ENCODE results near the gene PLXNB2.
"Not testable (repeated sequence)": the region's sequence is repeated elsewhere in the genome, so short reads cannot be mapped to it uniquely, and the experiment has no call there.

Gene PLXNB2

GRCh38 chr22:50280708-50281383, 26.6 kb downstream of the PLXNB2 start:
- DNase-seq (ENCODE audit: low spot score) = no peak

- DNase-seq (ENCODE audit: low spot score) = no peak
Measured at GRCh38 chr22:50280022-50280707, 27.3 kb downstream of the PLXNB2 start.

GRCh38 chr22:50278956-50279619, 28.4 kb downstream of the PLXNB2 start:
- DNase-seq (ENCODE audit: low spot score) = no peak

GRCh38 chr22:50278461-50278860, 29.0 kb downstream of the PLXNB2 start:
- DNase-seq (ENCODE audit: low spot score) = no peak

- DNase-seq (ENCODE audit: low spot score) = no peak
Measured at GRCh38 chr22:50277761-50278160, 29.7 kb downstream of the PLXNB2 start.

GRCh38 chr22:50276143-50276542, 31.3 kb downstream of the PLXNB2 start:
- peak; percentile 76 for DNase-seq (ENCODE audit: low spot score)

GRCh38 chr22:50275181-50276055, 32.0 kb downstream of the PLXNB2 start:
- no peak for DNase-seq (ENCODE audit: low spot score)

GRCh38 chr22:50274771-50275170, 32.7 kb downstream of the PLXNB2 start:
- DNase-seq (ENCODE audit: low spot score) = no peak

GRCh38 chr22:50274311-50274710, 33.1 kb downstream of the PLXNB2 start:
- DNase-seq (ENCODE audit: low spot score) = peak; percentile 60

- DNase-seq (ENCODE audit: low spot score) = not testable (repeated sequence)
Measured at GRCh38 chr22:50273781-50274180, 33.7 kb downstream of the PLXNB2 start.

- DNase-seq (ENCODE audit: low spot score) = not testable (repeated sequence)
Measured at GRCh38 chr22:50273352-50273751, 34.1 kb downstream of the PLXNB2 start.

GRCh38 chr22:50272044-50272802, 35.2 kb downstream of the PLXNB2 start:
- no peak for DNase-seq (ENCODE audit: low spot score)

GRCh38 chr22:50271519-50271970, 35.9 kb downstream of the PLXNB2 start:
- peak; percentile 51 for DNase-seq (ENCODE audit: low spot score)

- peak; percentile 52 for DNase-seq (ENCODE audit: low spot score)
Measured at GRCh38 chr22:50270666-50271394, 36.6 kb downstream of the PLXNB2 start.

- peak; percentile 64 for DNase-seq (ENCODE audit: low spot score)
Measured at GRCh38 chr22:50269970-50270665, 37.3 kb downstream of the PLXNB2 start, which contains the start of gene MAPK11. Gene MAPK11 (minus strand): TSS chr22:50270380. CDS start chr22:50270292, 88 bp downstream.

- no peak for DNase-seq (ENCODE audit: low spot score)
Measured at GRCh38 chr22:50269573-50269969, 37.9 kb downstream of the PLXNB2 start.

GRCh38 chr22:50268655-50269113, 38.8 kb downstream of the PLXNB2 start:
- no peak for DNase-seq (ENCODE audit: low spot score)

GRCh38 chr22:50267591-50268390, 39.7 kb downstream of the PLXNB2 start:
- peak; percentile 52 for DNase-seq (ENCODE audit: low spot score)

GRCh38 chr22:50266994-50267393, 40.5 kb downstream of the PLXNB2 start:
- no peak for DNase-seq (ENCODE audit: low spot score)

Measured in activated CD4-positive, alpha-beta T cell treated with anti-CD3 and anti-CD28 coated beads, Interleukin-2, Interleukin-4, amounts not matched to agents 100 ng/mL and 50 ng/mL, durations not matched to agents 16 hours and 8 hours (primary cell).